ENCODE measurements around the gene MEIS2. TPM values are rescaled to one million over a fixed set of nuclear protein-coding genes. Genes with fewer than 3 reads are reported as not detected.
A peak's percentile ranks its signal among the peaks of the same experiment; 100 is the strongest.

MEIS2 gene
- total RNA-seq (2014; rRNA removed; shearing (Covaris generic)): 50.1 and 59.3 TPM in 2 replicates

- peak; percentile 94 for DNase-seq (ENCODE audit: low spot score)
Observed at GRCh38 chr15:37100109-37100965, at the start of gene MEIS2. Gene MEIS2 (minus strand): TSS chr15:37100549. CDS start chr15:37099466, 1,083 bp downstream.

GRCh38 chr15:37149146-37149545, 48.8 kb upstream of the MEIS2 start:
- no peak for DNase-seq (ENCODE audit: low spot score)

- DNase-seq (ENCODE audit: low spot score): no peak
Observed at GRCh38 chr15:37148714-37149113, 48.4 kb upstream of the MEIS2 start.

GRCh38 chr15:37143351-37143750, 43.0 kb upstream of the MEIS2 start:
- DNase-seq (ENCODE audit: low spot score): peak; percentile 54

- no peak for DNase-seq (ENCODE audit: low spot score)
Observed at GRCh38 chr15:37142371-37142770, 42.0 kb upstream of the MEIS2 start.

GRCh38 chr15:37140531-37141058, 40.2 kb upstream of the MEIS2 start:
- no peak for DNase-seq (ENCODE audit: low spot score)

- no peak for DNase-seq (ENCODE audit: low spot score)
Observed at GRCh38 chr15:37138591-37139215, 38.4 kb upstream of the MEIS2 start.

GRCh38 chr15:37137221-37137620, 36.9 kb upstream of the MEIS2 start:
- no peak for DNase-seq (ENCODE audit: low spot score)

GRCh38 chr15:37136666-37137065, 36.3 kb upstream of the MEIS2 start:
- DNase-seq (ENCODE audit: low spot score): no peak

- peak; percentile 50 for DNase-seq (ENCODE audit: low spot score)
Observed at GRCh38 chr15:37135225-37135624, 34.9 kb upstream of the MEIS2 start.

- peak; percentile 79 for DNase-seq (ENCODE audit: low spot score)
Observed at GRCh38 chr15:37134699-37135131, 34.4 kb upstream of the MEIS2 start.

GRCh38 chr15:37134244-37134643, 33.9 kb upstream of the MEIS2 start:
- peak; percentile 21 for DNase-seq (ENCODE audit: low spot score)

- DNase-seq (ENCODE audit: low spot score): peak; percentile 71
Observed at GRCh38 chr15:37133602-37134001, 33.3 kb upstream of the MEIS2 start.

- no peak for DNase-seq (ENCODE audit: low spot score)
Observed at GRCh38 chr15:37132826-37133417, 32.6 kb upstream of the MEIS2 start.

- DNase-seq (ENCODE audit: low spot score): no peak
Observed at GRCh38 chr15:37131621-37132020, 31.3 kb upstream of the MEIS2 start.

GRCh38 chr15:37130356-37130755, 30.0 kb upstream of the MEIS2 start:
- DNase-seq (ENCODE audit: low spot score): no peak

- DNase-seq (ENCODE audit: low spot score): no peak
Observed at GRCh38 chr15:37125143-37125542, 24.8 kb upstream of the MEIS2 start.

- no peak for DNase-seq (ENCODE audit: low spot score)
Observed at GRCh38 chr15:37124331-37124730, 24.0 kb upstream of the MEIS2 start.

- no peak for DNase-seq (ENCODE audit: low spot score)
Observed at GRCh38 chr15:37122703-37123102, 22.4 kb upstream of the MEIS2 start.

- DNase-seq (ENCODE audit: low spot score): no peak
Observed at GRCh38 chr15:37121492-37121891, 21.1 kb upstream of the MEIS2 start.

GRCh38 chr15:37117030-37117429, 16.7 kb upstream of the MEIS2 start:
- no peak for DNase-seq (ENCODE audit: low spot score)

GRCh38 chr15:37115538-37115937, 15.2 kb upstream of the MEIS2 start:
- DNase-seq (ENCODE audit: low spot score): no peak

Data from HT-29 (cell line).